Effector CD4-positive, alpha-beta T cell (primary cell): ENCODE measurements around the gene GOLGA7B.

Experiments used
- DNase-seq: peaks from one replicate; pipeline ENCODE4 v3.0.0-alpha.2; 2020
- total RNA-seq: gene quantifications from one replicate; lab custom pipeline; 2026; lab: John Stamatoyannopoulos, UW

GOLGA7B gene
- 61.7 reads per million, percentile 73 among the genes with 10 or more reads in this experiment for total RNA-seq

- peak; percentile 49 for DNase-seq
Observed at GRCh38 chr10:97849687-97850402, at the start of gene GOLGA7B. Gene GOLGA7B (plus strand): TSS chr10:97849843. CDS start chr10:97850304, 461 bp downstream.

GRCh38 chr10:97800474-97800873 is 49.2 kb upstream of the GOLGA7B start:
- no peak for DNase-seq

GRCh38 chr10:97801422-97801821 is 48.2 kb upstream of the GOLGA7B start:
- no peak for DNase-seq

- no peak for DNase-seq
Observed at GRCh38 chr10:97805096-97805884, 44.4 kb upstream of the GOLGA7B start.

- no peak for DNase-seq
Observed at GRCh38 chr10:97805949-97806348, 43.7 kb upstream of the GOLGA7B start.

GRCh38 chr10:97810446-97810845 is 39.2 kb upstream of the GOLGA7B start:
- no peak for DNase-seq

GRCh38 chr10:97811958-97812357 is 37.7 kb upstream of the GOLGA7B start:
- DNase-seq: no peak

GRCh38 chr10:97812696-97813095 is 36.9 kb upstream of the GOLGA7B start:
- no peak for DNase-seq

- no peak for DNase-seq
Observed at GRCh38 chr10:97813311-97813710, 36.3 kb upstream of the GOLGA7B start.

GRCh38 chr10:97814996-97815395 is 34.6 kb upstream of the GOLGA7B start:
- DNase-seq: no peak

GRCh38 chr10:97816609-97817008 is 33.0 kb upstream of the GOLGA7B start:
- DNase-seq: no peak

- no peak for DNase-seq
Observed at GRCh38 chr10:97818572-97818971, 31.1 kb upstream of the GOLGA7B start.

GRCh38 chr10:97820096-97820704 is 29.4 kb upstream of the GOLGA7B start:
- no peak for DNase-seq

- no peak for DNase-seq
Observed at GRCh38 chr10:97821308-97822038, 28.2 kb upstream of the GOLGA7B start.

- no peak for DNase-seq
Observed at GRCh38 chr10:97822261-97822687, 27.4 kb upstream of the GOLGA7B start.

- DNase-seq: no peak
Observed at GRCh38 chr10:97823734-97824133, 25.9 kb upstream of the GOLGA7B start.

- no peak for DNase-seq
Observed at GRCh38 chr10:97825020-97825760, 24.5 kb upstream of the GOLGA7B start.

- no peak for DNase-seq
Observed at GRCh38 chr10:97826892-97827291, 22.8 kb upstream of the GOLGA7B start.

GRCh38 chr10:97827702-97828291 is 21.8 kb upstream of the GOLGA7B start:
- no peak for DNase-seq

- no peak for DNase-seq
Observed at GRCh38 chr10:97828721-97829120, 20.9 kb upstream of the GOLGA7B start.

GRCh38 chr10:97830064-97830463 is 19.6 kb upstream of the GOLGA7B start:
- no peak for DNase-seq

- DNase-seq: no peak
Observed at GRCh38 chr10:97831259-97831658, 18.4 kb upstream of the GOLGA7B start.
